ENCODE results near the gene ELK1.
A peak's percentile ranks its signal among the peaks of the same experiment; 100 is the strongest.
"Not testable (repeated sequence)": the region's sequence is repeated elsewhere in the genome, so short reads cannot be mapped to it uniquely, and the experiment has no call there.

Gene ELK1

GRCh38 chrX:47650164-47651042 lies at the start of gene ELK1:
ELK1 (minus strand) TSS chrX:47650563; CDS start chrX:47641441, 9,122 bp downstream.
- peak; percentile 99 for DNase-seq

GRCh38 chrX:47697181-47697580 lies 46.8 kb upstream of the ELK1 start:
- DNase-seq = no peak

GRCh38 chrX:47690175-47690574 lies 39.8 kb upstream of the ELK1 start:
- DNase-seq = no peak

GRCh38 chrX:47687263-47687662 lies 36.9 kb upstream of the ELK1 start:
- no peak for DNase-seq

- no peak for DNase-seq
Measured at GRCh38 chrX:47683829-47684205, 33.5 kb upstream of the ELK1 start.

GRCh38 chrX:47683184-47683828 lies 32.9 kb upstream of the ELK1 start:
- no peak for DNase-seq

GRCh38 chrX:47675959-47676859 lies 25.8 kb upstream of the ELK1 start:
- not testable (repeated sequence) for DNase-seq

GRCh38 chrX:47674776-47675175 lies 24.4 kb upstream of the ELK1 start:
- DNase-seq = no peak

GRCh38 chrX:47665797-47666196 lies 15.4 kb upstream of the ELK1 start:
- not testable (repeated sequence) for DNase-seq

GRCh38 chrX:47664737-47665136 lies 14.4 kb upstream of the ELK1 start:
- DNase-seq = no peak

- DNase-seq = no peak
Measured at GRCh38 chrX:47662144-47662657, 11.8 kb upstream of the ELK1 start.

GRCh38 chrX:47661539-47661938 lies 11.2 kb upstream of the ELK1 start:
- no peak for DNase-seq

- DNase-seq = no peak
Measured at GRCh38 chrX:47659421-47659726, 9.0 kb upstream of the ELK1 start.

GRCh38 chrX:47658684-47659420 lies 8.5 kb upstream of the ELK1 start, which contains the start of gene UXT:
UXT (minus strand) TSS chrX:47659180; CDS start chrX:47658927, 253 bp downstream.
- peak; percentile 94 for DNase-seq

GRCh38 chrX:47658301-47658683 lies 7.9 kb upstream of the ELK1 start:
- DNase-seq = no peak

GRCh38 chrX:47651043-47651905 lies 911 bp upstream of the ELK1 start:
- DNase-seq = no peak

GRCh38 chrX:47649781-47650163 lies 591 bp downstream of the ELK1 start:
- no peak for DNase-seq

- no peak for DNase-seq
Measured at GRCh38 chrX:47649271-47649670, 1.1 kb downstream of the ELK1 start.

GRCh38 chrX:47648376-47648775 lies 2.0 kb downstream of the ELK1 start:
- DNase-seq = no peak

- DNase-seq = no peak
Measured at GRCh38 chrX:47646636-47647035, 3.7 kb downstream of the ELK1 start.

- DNase-seq = no peak
Measured at GRCh38 chrX:47645530-47645929, 4.8 kb downstream of the ELK1 start.

Data from NCI-H510A (cell line).